ENCODE results near the gene EIF4ENIF1. TPM values are rescaled to one million over a fixed set of nuclear protein-coding genes. Genes with fewer than 3 reads are reported as not detected.
A peak's percentile ranks its signal among the peaks of the same experiment; 100 is the strongest.
"Not testable (repeated sequence)": the region's sequence is repeated elsewhere in the genome, so short reads cannot be mapped to it uniquely, and the experiment has no call there.

EIF4ENIF1 gene
- total RNA-seq, result 101 and 105 TPM in 2 replicates

DNA sequence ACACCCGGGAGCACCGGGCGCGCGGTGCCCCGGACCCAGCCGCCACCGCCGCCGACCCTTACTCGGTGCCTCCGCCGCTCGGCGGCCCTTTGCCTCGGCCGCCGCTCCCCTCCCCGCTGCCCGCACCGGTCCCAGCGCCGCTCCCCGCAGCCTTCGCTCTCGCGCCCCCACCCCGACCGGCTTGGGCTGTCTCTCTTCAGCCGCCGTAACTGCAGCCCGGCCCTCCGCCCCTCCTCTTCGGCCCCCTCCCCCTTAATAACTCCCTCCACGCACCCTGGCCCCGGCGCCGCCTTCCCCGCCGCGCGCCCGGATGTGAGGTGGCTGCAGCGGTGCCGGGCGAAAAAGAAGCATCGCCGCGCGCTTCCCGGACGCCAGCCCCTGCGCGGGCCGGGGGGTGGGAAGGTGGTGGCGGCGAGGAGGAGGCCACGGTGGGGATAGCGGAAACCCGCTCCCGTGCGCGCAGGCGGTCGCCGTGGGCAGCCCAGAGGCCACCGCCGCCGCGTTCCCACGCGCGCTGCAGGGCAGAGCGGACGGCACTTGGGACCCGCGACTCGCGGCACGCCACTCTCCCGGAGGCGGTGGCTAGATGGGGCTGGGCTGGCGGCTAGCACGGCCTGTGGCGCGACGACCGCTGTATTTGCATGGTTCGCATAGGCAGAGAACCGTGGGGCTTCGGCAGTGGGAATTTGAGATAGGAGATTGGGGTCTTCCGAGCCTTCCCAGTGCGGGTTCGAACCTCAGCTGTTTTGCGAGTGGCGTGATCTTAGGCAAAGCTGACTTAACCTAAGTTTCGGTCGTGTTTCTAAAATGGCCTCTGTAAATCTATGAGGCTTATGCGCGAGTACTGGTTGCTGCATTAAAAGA is at the start of gene EIF4ENIF1:
TSS of gene EIF4ENIF1 (minus strand) at position 211 of the 864 bp plus-strand sequence. CDS start 1,124 bp downstream, outside the sequence.
- H3K9me3 Mint-ChIP-seq, result no peaks in the 10 kb centered on the region
- peak within 1 kb of the TSS; percentile 91 for H3K4me3 Mint-ChIP-seq

DNA sequence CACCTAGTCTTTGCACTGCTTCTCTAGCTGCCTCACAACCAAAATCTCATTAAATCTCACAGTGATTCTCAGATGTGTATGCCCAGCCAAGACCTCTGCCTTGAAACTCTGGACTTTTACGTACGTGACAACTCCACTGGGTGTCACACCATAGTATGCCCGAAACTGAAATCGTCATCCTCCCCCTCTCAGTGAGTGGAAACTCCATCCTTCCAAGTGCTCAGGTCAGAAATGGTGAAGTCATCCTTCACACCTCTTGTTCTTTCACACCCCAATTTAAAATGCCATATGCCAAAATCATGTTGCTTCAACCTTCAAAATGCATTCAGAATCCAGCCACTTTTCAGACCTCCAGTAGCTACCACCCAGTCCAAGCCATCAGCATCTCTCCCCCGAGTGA is 49.2 kb upstream of the EIF4ENIF1 start:
- peak overlapping the region; percentile 97 for H3K27ac Mint-ChIP-seq
- H3K9me3 Mint-ChIP-seq, result no peaks in the 10 kb centered on the region
- peaks cover 45% of the 10 kb centered on the region for H3K36me3 Mint-ChIP-seq (ENCODE audit: low read depth)
- H3K4me3 Mint-ChIP-seq, result peak overlapping the region; percentile 70
- intact Hi-C loops (cut with micrococcal nuclease), result loop anchor here (1.0 to 5.0 kb wide), 3 partner anchors 8 to 247 kb away; partner anchors contain the start of gene PIK3IP1
- no peaks in the 10 kb centered on the region for H3K27me3 Mint-ChIP-seq (ENCODE audit: insufficient read depth)
- peaks cover 51% of the 10 kb centered on the region for H3K4me1 Mint-ChIP-seq (ENCODE audit: low read depth)
- peak; percentile 46 for DNase-seq (ENCODE audit: low spot score)

More for the DNA sequence above, at the start of gene EIF4ENIF1:
- peak within 1 kb of the TSS; percentile 99 for H3K27ac Mint-ChIP-seq
- H3K4me1 Mint-ChIP-seq (ENCODE audit: low read depth), result peaks cover 56% of the 10 kb centered on the region
- peak; percentile 81 for DNase-seq (ENCODE audit: low spot score)
- H3K27me3 Mint-ChIP-seq (ENCODE audit: insufficient read depth), result no peaks in the 10 kb centered on the region
- peaks cover 33% of the 10 kb centered on the region for H3K36me3 Mint-ChIP-seq (ENCODE audit: low read depth)
- intact Hi-C loops (cut with micrococcal nuclease), result loop anchor here (1.0 to 5.0 kb wide), 6 partner anchors 38 to 143 kb away; partner anchors contain the start of genes DRG1 and PATZ1

- Mint-ChIP-seq H3K36me3 (ENCODE audit: low read depth) (peaks cover 55% of the 10 kb centered on the region), H3K27ac (peak overlapping the region; percentile 97), H3K4me1 (ENCODE audit: low read depth) (peaks cover 69% of the 10 kb centered on the region), H3K27me3 (ENCODE audit: insufficient read depth) (no peaks in the 10 kb centered on the region), H3K4me3 (peak overlapping the region; percentile 80), H3K9me3 (no peaks in the 10 kb centered on the region)
- DNase-seq (ENCODE audit: low spot score), result peak; percentile 64
- intact Hi-C loops (cut with micrococcal nuclease), result loop anchor here (1.0 to 5.0 kb wide), 5 partner anchors 11 to 245 kb away; partner anchors contain the start of genes PIK3IP1 and SFI1
Measured at GRCh38 chr22:31537019-31537535, 47.4 kb upstream of the EIF4ENIF1 start.

- Mint-ChIP-seq H3K4me1 (ENCODE audit: low read depth) (peaks cover 76% of the 10 kb centered on the region), H3K4me3 (no peak overlapping the region), H3K36me3 (ENCODE audit: low read depth) (peaks cover 60% of the 10 kb centered on the region), H3K9me3 (no peaks in the 10 kb centered on the region), H3K27ac (peak overlapping the region; percentile 77), H3K27me3 (ENCODE audit: insufficient read depth) (no peaks in the 10 kb centered on the region)
- DNase-seq (ENCODE audit: low spot score), result no peak
- intact Hi-C loops (cut with micrococcal nuclease), result no loop called here
Measured at GRCh38 chr22:31533374-31533773, 43.7 kb upstream of the EIF4ENIF1 start.

DNA sequence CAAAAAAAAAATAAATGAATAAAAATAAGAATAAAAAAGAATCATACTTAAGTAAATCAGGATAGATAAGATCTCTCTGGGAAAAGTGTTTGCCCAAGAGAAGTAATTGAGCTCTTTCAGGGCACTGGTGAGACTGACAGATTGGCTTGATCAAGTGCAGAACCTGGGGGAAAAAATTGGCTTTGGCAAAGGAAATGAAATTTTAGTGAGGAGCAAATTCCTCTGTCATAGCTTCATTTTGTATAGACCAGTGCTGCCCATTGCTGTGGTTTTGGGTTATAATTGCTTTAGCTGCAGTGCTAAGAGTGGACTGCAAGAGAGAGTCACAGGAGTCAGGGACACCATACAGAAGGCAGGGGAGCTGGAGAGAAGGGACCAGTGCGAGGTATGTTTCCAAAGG is 42.4 kb upstream of the EIF4ENIF1 start:
- H3K36me3 Mint-ChIP-seq (ENCODE audit: low read depth), result peaks cover 62% of the 10 kb centered on the region
- H3K27me3 Mint-ChIP-seq (ENCODE audit: insufficient read depth), result no peaks in the 10 kb centered on the region
- no peak for DNase-seq (ENCODE audit: low spot score)
- peak overlapping the region; percentile 77 for H3K27ac Mint-ChIP-seq
- intact Hi-C loops (cut with micrococcal nuclease), result no loop called here
- no peaks in the 10 kb centered on the region for H3K9me3 Mint-ChIP-seq
- H3K4me1 Mint-ChIP-seq (ENCODE audit: low read depth), result peaks cover 70% of the 10 kb centered on the region
- H3K4me3 Mint-ChIP-seq, result peak overlapping the region; percentile 6

DNA sequence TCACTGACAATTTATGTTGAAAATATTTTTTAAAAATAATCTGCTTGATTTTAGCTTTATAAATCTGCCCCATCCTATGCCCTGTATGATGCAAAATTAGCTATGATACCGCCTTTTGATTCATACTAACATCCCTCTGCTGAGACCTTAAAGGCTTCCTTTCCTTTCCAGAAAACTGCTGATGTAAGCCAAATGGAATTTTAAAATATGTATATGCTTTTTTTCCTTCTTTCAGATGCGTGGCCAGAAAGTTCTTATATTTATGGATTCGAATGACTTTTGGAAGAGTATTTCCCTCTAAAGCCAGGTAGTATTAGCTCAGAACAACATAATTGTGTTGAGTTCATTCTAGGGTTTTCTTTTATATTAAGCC is 41.2 kb upstream of the EIF4ENIF1 start:
- H3K4me3 Mint-ChIP-seq, result no peak overlapping the region
- H3K27ac Mint-ChIP-seq, result peak overlapping the region; percentile 82

GRCh38 chr22:31526270-31526669 is 36.6 kb upstream of the EIF4ENIF1 start:
- peak overlapping the region; percentile 69 for H3K4me3 Mint-ChIP-seq
- peak; percentile 27 for DNase-seq (ENCODE audit: low spot score)
- intact Hi-C loops (cut with micrococcal nuclease), result loop anchor here (1.0 kb wide), 1 partner anchor 11 kb away; no protein-coding TSS in a partner anchor
- peak overlapping the region; percentile 93 for H3K27ac Mint-ChIP-seq
- H3K27me3 Mint-ChIP-seq (ENCODE audit: insufficient read depth), result no peaks in the 10 kb centered on the region
- peaks cover 67% of the 10 kb centered on the region for H3K36me3 Mint-ChIP-seq (ENCODE audit: low read depth)
- H3K9me3 Mint-ChIP-seq, result peaks cover 13% of the 10 kb centered on the region
- peaks cover 73% of the 10 kb centered on the region for H3K4me1 Mint-ChIP-seq (ENCODE audit: low read depth)

More for the DNA sequence above, 41.2 kb upstream of the EIF4ENIF1 start:
- Mint-ChIP-seq H3K4me1 (ENCODE audit: low read depth) (peaks cover 73% of the 10 kb centered on the region), H3K27me3 (ENCODE audit: insufficient read depth) (no peaks in the 10 kb centered on the region), H3K36me3 (ENCODE audit: low read depth) (peaks cover 70% of the 10 kb centered on the region), H3K9me3 (peaks cover 6% of the 10 kb centered on the region)
- DNase-seq (ENCODE audit: low spot score), result no peak
- intact Hi-C loops (cut with micrococcal nuclease), result no loop called here

DNA sequence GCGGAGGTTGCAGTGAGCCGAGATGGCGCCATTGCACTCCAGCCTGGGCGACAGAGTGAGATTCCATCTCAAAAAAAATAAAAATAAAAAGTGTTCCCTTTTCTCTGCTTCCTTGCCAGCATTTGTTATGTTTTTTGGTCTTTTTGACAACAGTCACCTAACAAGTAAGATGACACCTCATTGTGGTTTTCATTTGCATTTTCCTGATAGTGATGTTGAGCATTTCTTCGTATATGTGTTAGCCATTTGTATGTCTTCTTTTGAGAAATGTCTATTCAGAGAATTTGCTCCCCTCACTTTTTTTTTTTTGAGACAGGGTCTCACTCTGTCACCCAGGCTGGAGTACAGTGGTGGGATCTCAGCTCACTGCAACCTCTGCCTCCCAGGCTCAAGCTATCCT is 34.5 kb upstream of the EIF4ENIF1 start:
- H3K9me3 Mint-ChIP-seq, result peaks cover 13% of the 10 kb centered on the region
- H3K4me3 Mint-ChIP-seq, result peak overlapping the region; percentile 57
- H3K27me3 Mint-ChIP-seq (ENCODE audit: insufficient read depth); DNase-seq (ENCODE audit: low spot score): not testable (repeated sequence)
- peak overlapping the region; percentile 93 for H3K27ac Mint-ChIP-seq
- H3K4me1 Mint-ChIP-seq (ENCODE audit: low read depth), result peaks cover 72% of the 10 kb centered on the region
- intact Hi-C loops (cut with micrococcal nuclease), result loop anchor here (1.0 kb wide), 1 partner anchor 27 kb away; no protein-coding TSS in a partner anchor
- peaks cover 62% of the 10 kb centered on the region for H3K36me3 Mint-ChIP-seq (ENCODE audit: low read depth)

- Mint-ChIP-seq H3K9me3 (peaks cover 2% of the 10 kb centered on the region), H3K27ac (peak overlapping the region; percentile 74), H3K4me1 (ENCODE audit: low read depth) (peaks cover 58% of the 10 kb centered on the region), H3K27me3 (ENCODE audit: insufficient read depth) (no peaks in the 10 kb centered on the region), H3K4me3 (no peak overlapping the region), H3K36me3 (ENCODE audit: low read depth) (peaks cover 51% of the 10 kb centered on the region)
- intact Hi-C loops (cut with micrococcal nuclease), result no loop called here
- DNase-seq (ENCODE audit: low spot score), result no peak
Measured at GRCh38 chr22:31520051-31520450, 30.4 kb upstream of the EIF4ENIF1 start.

DNA sequence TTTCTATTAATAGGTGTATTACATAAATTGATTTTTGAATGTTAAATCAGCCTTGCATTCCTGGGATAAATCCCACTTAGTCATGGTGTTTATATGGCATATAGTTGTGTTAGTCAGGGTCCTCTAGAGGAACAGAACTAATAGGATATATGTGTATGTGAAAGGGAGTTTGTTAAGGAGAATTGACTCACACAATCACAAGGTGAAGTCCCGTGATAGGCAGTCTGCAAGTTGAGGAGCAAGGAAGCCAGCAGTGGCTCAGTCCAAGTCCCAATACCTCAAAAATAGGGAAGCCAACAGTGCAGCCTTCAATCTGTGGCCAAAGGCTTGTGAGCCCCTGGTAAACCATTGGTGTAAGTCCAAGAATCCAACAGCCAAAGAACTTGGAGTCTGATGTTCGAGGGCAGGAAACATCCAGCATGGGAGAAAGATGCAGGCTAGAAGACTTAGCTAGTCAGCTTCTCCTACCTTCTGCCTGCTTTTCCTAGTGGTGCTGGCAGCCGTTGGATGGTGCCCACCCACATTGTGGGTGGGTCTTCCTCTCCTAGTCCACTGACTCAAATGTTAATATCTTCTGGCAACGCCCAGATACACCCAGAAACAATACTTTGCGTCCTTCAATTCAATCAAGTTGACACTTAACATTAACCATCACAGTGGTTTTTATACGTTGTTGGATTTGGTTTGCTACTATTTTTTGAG is 19.6 kb upstream of the EIF4ENIF1 start:
- Mint-ChIP-seq H3K9me3 (peaks cover 13% of the 10 kb centered on the region), H3K27ac (peak overlapping the region; percentile 63), H3K36me3 (ENCODE audit: low read depth) (peaks cover 49% of the 10 kb centered on the region), H3K27me3 (ENCODE audit: insufficient read depth) (no peaks in the 10 kb centered on the region), H3K4me3 (no peak overlapping the region), H3K4me1 (ENCODE audit: low read depth) (peaks cover 34% of the 10 kb centered on the region)
- intact Hi-C loops (cut with micrococcal nuclease), result loop anchor here (2.0 kb wide), 1 partner anchor 14 kb away; no protein-coding TSS in a partner anchor
- no peak for DNase-seq (ENCODE audit: low spot score)

GRCh38 chr22:31508536-31508935 is 18.9 kb upstream of the EIF4ENIF1 start:
- intact Hi-C loops (cut with micrococcal nuclease), result loop anchor here (2.0 kb wide), 1 partner anchor 14 kb away; no protein-coding TSS in a partner anchor
- peak overlapping the region; percentile 63 for H3K27ac Mint-ChIP-seq
- H3K36me3 Mint-ChIP-seq (ENCODE audit: low read depth), result peaks cover 51% of the 10 kb centered on the region
- no peak overlapping the region for H3K4me3 Mint-ChIP-seq
- peaks cover 13% of the 10 kb centered on the region for H3K9me3 Mint-ChIP-seq
- no peak for DNase-seq (ENCODE audit: low spot score)
- peaks cover 40% of the 10 kb centered on the region for H3K4me1 Mint-ChIP-seq (ENCODE audit: low read depth)
- no peaks in the 10 kb centered on the region for H3K27me3 Mint-ChIP-seq (ENCODE audit: insufficient read depth)

- H3K27ac Mint-ChIP-seq, result not testable (repeated sequence)
Measured at GRCh38 chr22:31507517-31507916, 17.9 kb upstream of the EIF4ENIF1 start.

More at GRCh38 chr22:31507517-31507916, 17.9 kb upstream of the EIF4ENIF1 start:
- DNase-seq (ENCODE audit: low spot score); H3K4me3 Mint-ChIP-seq; intact Hi-C loops (cut with micrococcal nuclease); H3K27me3 Mint-ChIP-seq (ENCODE audit: insufficient read depth): not testable (repeated sequence)
- Mint-ChIP-seq H3K4me1 (ENCODE audit: low read depth) (peaks cover 46% of the 10 kb centered on the region), H3K9me3 (peaks cover 13% of the 10 kb centered on the region), H3K36me3 (ENCODE audit: low read depth) (peaks cover 53% of the 10 kb centered on the region)

All from activated T-helper 1 cell treated with anti-CD3 and anti-CD28 coated beads, Interleukin-12 subunit alpha, Interleukin-12 subunit beta, Interleukin-2, Interleukin-4 antibody, amounts not matched to agents 30 ng/mL and 10 ng/mL and 1 ng/mL, durations not matched to agents 14 hours and 24 hours and 36 hours (primary cell).